ENCODE data around the gene VSIG1. TPM values are rescaled to one million over a fixed set of nuclear protein-coding genes. Genes with fewer than 3 reads are reported as not detected.

Gene VSIG1
- total RNA-seq, 1 donor from 2014 or later: 2.9 TPM

DNA sequence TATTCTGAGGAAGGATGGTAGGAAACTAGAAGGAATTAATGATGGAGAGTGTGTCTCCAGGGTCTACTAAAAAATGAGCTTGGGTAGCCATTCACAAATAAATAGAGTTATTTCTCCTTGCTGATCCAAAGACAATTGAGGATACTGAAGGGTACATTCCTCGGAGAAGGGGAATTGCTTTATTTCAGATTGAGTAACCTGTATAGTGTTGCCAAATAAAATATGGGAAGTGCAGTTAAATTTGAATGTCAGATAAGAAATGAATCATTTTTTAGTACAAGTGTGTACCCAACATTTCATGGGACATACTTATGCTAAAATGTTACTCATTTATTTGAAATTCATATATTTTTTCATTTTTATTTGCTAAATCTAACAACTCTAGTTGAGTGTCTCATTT is 16.0 kb upstream of the VSIG1 start:
- no peaks in the 10 kb centered on the region for H3K9me3 ChIP-seq
- DNase-seq (ENCODE audit: low spot score in 2 of 2): no peak
- no peaks in the 10 kb centered on the region for H3K27me3 ChIP-seq
- TF ChIP-seq, protein P1, sequence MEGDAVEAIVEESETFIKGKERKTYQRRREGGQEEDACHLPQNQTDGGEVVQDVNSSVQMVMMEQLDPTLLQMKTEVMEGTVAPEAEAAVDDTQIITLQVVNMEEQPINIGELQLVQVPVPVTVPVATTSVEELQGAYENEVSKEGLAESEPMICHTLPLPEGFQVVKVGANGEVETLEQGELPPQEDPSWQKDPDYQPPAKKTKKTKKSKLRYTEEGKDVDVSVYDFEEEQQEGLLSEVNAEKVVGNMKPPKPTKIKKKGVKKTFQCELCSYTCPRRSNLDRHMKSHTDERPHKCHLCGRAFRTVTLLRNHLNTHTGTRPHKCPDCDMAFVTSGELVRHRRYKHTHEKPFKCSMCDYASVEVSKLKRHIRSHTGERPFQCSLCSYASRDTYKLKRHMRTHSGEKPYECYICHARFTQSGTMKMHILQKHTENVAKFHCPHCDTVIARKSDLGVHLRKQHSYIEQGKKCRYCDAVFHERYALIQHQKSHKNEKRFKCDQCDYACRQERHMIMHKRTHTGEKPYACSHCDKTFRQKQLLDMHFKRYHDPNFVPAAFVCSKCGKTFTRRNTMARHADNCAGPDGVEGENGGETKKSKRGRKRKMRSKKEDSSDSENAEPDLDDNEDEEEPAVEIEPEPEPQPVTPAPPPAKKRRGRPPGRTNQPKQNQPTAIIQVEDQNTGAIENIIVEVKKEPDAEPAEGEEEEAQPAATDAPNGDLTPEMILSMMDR (IDR thresholded peaks at IDR 0.05): no peak
- no peak overlapping the region for H3K27ac ChIP-seq
- no peak overlapping the region for H3K4me3 ChIP-seq
- no peaks in the 10 kb centered on the region for H3K4me1 ChIP-seq
- intact Hi-C loops (cut with DNase I): no loop called here
- H3K36me3 ChIP-seq: no peaks in the 10 kb centered on the region

DNA sequence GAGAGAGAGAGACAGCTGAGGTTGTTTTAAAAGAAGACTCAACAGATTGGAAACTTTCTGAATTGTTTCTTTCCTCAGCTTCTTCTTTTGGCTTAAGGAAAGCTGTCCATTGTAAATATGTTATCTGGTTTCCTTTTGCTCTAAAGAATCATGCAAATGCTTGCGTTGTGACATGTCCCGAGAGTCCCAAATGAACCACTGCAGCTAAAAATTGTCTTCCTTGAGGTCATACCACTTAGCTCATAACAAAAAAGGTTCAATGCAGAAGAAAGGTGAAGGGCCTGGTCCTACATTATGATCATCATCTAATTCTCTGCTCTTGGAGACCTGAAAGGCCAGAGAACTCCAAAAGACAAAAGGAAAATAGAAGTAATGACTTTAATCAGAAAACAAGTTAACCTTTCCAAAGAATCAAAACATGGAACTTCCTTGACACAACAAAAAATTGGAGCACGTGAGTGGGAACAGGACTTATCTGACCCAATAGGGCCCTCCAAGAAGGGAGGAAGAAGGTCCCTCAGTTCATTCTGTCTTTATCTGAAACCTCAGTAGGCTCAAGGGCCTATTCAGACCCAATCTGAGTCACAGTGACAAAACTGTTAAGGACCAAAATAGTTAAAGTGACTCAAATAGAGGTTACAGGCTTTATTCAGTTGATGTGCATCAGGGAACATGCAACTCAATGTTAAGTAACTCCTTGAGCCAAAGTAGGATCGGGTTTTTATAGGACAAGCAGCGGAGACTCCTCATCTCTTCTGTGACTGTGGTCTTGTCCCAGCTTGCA is 14.7 kb upstream of the VSIG1 start:
- H3K27ac ChIP-seq: no peak overlapping the region
- H3K9me3 ChIP-seq: no peaks in the 10 kb centered on the region
- no peaks in the 10 kb centered on the region for H3K27me3 ChIP-seq
- H3K4me3 ChIP-seq: no peak overlapping the region
- H3K4me1 ChIP-seq: no peaks in the 10 kb centered on the region
- H3K36me3 ChIP-seq: no peaks in the 10 kb centered on the region
- TF ChIP-seq, protein P1 (IDR thresholded peaks at IDR 0.05): no peak
- intact Hi-C loops (cut with DNase I): no loop called here
- DNase-seq (ENCODE audit: low spot score in 2 of 2): no peak

DNA sequence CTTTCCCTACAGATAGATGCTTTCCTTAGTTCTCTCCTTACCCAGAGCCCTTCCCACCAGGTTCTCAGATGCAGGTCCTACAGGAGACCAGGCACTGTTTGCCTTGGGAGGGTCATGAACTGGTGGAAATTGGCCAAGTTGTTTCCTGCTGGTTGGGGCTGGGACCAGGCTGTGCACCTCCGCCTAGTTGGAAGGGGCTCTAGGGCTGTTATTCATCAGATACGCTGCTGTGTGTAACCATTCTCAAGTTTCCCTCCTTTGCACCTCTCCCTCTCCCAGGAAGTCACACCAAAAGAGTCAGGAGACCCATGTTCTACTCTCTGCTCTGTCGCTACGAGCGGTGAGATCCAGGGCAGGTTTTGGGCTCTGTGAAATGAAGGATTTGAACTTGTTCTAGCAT is 11.9 kb upstream of the VSIG1 start:
- Histone ChIP-seq H3K9me3 (no peaks in the 10 kb centered on the region), H3K27me3 (no peaks in the 10 kb centered on the region), H3K36me3 (no peaks in the 10 kb centered on the region), H3K4me3 (no peak overlapping the region), H3K4me1 (no peaks in the 10 kb centered on the region), H3K27ac (no peak overlapping the region)
- intact Hi-C loops (cut with DNase I): no loop called here
- TF ChIP-seq, protein P1 (IDR thresholded peaks at IDR 0.05): no peak
- no peak for DNase-seq (ENCODE audit: low spot score in 2 of 2)

DNA sequence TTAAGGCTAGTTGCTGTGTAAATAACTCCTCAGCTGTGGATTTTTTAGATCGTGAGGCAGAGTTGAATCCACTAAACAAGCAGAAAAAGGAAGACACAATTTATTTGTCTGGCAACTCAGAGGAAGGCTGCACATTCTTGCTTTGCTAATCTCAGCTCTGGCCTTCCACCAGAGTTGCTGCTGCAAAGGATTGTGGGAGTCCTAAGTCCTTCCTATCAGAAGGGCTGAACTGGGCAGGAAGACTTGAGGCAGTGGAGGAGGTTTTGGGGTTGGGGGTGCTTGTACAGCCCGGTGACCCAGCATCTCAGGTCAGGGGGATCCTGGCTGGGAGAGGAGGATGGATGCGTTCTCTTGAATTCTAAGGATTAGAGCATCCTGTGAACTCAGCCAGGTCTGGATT is 11.0 kb upstream of the VSIG1 start:
- DNase-seq (ENCODE audit: low spot score in 2 of 2): no peak
- intact Hi-C loops (cut with DNase I): no loop called here
- no peak overlapping the region for H3K27ac ChIP-seq

DNA sequence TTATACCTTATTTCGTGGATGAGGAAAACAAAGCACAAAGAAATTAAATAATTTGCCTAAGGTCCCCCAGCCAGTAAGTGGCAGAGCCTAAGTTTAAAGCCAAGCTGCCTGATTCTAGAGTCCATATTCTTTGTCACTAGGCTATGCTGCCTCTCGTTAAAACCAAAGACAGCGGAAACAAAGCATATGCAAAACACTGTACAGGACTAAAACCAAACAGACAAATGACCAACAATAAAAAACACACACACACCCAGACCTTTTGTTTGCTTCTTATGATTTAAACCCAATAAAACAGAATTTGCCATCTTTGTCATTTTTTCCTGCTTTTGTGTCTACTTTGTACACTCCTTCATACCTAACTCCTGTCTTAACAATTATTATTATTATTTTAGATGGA is 10.1 kb upstream of the VSIG1 start:
- intact Hi-C loops (cut with DNase I): no loop called here
- H3K36me3 ChIP-seq: no peaks in the 10 kb centered on the region

More for the DNA sequence above, 11.0 kb upstream of the VSIG1 start:
- no peaks in the 10 kb centered on the region for H3K27me3 ChIP-seq
- H3K4me3 ChIP-seq: no peak overlapping the region
- no peaks in the 10 kb centered on the region for H3K4me1 ChIP-seq
- no peaks in the 10 kb centered on the region for H3K9me3 ChIP-seq
- TF ChIP-seq, protein P1 (IDR thresholded peaks at IDR 0.05): no peak
- H3K36me3 ChIP-seq: no peaks in the 10 kb centered on the region

More for the DNA sequence above, 10.1 kb upstream of the VSIG1 start:
- no peaks in the 10 kb centered on the region for H3K4me1 ChIP-seq
- no peak overlapping the region for H3K27ac ChIP-seq
- no peaks in the 10 kb centered on the region for H3K27me3 ChIP-seq
- H3K4me3 ChIP-seq: no peak overlapping the region
- no peaks in the 10 kb centered on the region for H3K9me3 ChIP-seq
- TF ChIP-seq, protein P1 (IDR thresholded peaks at IDR 0.05): no peak
- no peak for DNase-seq (ENCODE audit: low spot score in 2 of 2)

Data from ascending aorta (tissue), 2 donors.